Bronchial epithelial cell (primary cell): ENCODE data around the gene PPAT. TPM values are rescaled to one million over a fixed set of nuclear protein-coding genes. Genes with fewer than 3 reads are reported as not detected.
A peak's percentile ranks its signal among the peaks of the same experiment; 100 is the strongest.

ENCODE experiments used
- DNase-seq: peaks from one replicate; pipeline ENCODE4 v3.0.0-alpha.2; 2010; ENCODE audit warnings: low read depth
- FAIRE-seq: peaks from 2 replicates; lab custom pipeline; 2011; peaks lifted over from hg19 to GRCh38; lab: Jason Lieb, UNC
- H3K27me3 ChIP-seq: 2 replicates; pipeline ENCODE4 v1.5.1; 2011; ENCODE audit warnings: low read length; ENCODE audit not compliant: control insufficient read depth, insufficient read depth
- H3K36me3 ChIP-seq: 2 replicates; pipeline ENCODE4 v1.5.1; 2011; ENCODE audit warnings: low read length; ENCODE audit not compliant: control insufficient read depth, insufficient read depth
- H3K4me3 ChIP-seq: 2 replicates; pipeline ENCODE4 v1.5.1; 2011; ENCODE audit warnings: mild to moderate bottlenecking, low read depth, low read length, control low read depth
- CTCF ChIP-seq: IDR thresholded peaks from 2 replicates; pipeline ENCODE4 v1.5.1; 2011; ENCODE audit warnings: mild to moderate bottlenecking, moderate library complexity, low read length, control low read depth, inconsistent platforms; ENCODE audit not compliant: insufficient read depth, severe bottlenecking
- total RNA-seq: library from RNA; depleted of rRNA; stranded (reverse); fragments of >200 nt; gene quantifications from 2 replicates; pipeline ENCODE4 v1.2.1, GENCODE V29; 2014

PPAT gene
- total RNA-seq, 1 donor from 2014 or later, result 33.2 TPM

DNA sequence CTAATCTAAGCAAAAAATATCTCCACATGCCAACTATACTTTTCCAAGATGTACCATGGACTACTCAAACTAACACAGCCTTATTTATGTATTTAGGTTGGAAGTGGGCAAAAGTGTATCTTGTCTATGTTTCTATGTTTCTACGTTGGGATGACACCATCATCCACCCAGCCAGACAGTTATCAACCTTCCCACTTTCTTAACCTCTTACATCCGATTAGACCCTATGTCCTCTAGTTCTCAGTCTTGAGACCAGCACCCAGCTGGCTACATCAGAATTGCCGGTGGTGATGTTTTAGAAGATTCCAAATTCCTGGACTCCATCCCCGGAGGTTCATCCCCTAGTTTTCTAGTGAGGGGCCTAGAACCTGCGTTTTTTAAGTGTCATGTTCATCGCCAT lies 47.1 kb downstream of the PPAT start:
- Histone ChIP-seq H3K4me3 (peak overlapping the region; percentile 78), H3K36me3 (no peaks in the 10 kb centered on the region), H3K27me3 (no peaks in the 10 kb centered on the region)
- no peak for TF ChIP-seq CTCF
- DNase-seq, result no peak
- no peak for FAIRE-seq

- peak; percentile 84 for FAIRE-seq
- Histone ChIP-seq H3K27me3 (no peaks in the 10 kb centered on the region), H3K4me3 (peak within 1 kb of the TSS; percentile 78), H3K36me3 (no peaks in the 10 kb centered on the region)
- TF ChIP-seq CTCF, result no peak
- peak; percentile 91 for DNase-seq
Observed at GRCh38 chr4:56387023-56388001, 48.1 kb downstream of the PPAT start, which contains the start of gene AASDH. Gene AASDH, minus strand, starts transcription at chr4:56387491. Its CDS starts 3,192 bp downstream, at chr4:56384299.

DNA sequence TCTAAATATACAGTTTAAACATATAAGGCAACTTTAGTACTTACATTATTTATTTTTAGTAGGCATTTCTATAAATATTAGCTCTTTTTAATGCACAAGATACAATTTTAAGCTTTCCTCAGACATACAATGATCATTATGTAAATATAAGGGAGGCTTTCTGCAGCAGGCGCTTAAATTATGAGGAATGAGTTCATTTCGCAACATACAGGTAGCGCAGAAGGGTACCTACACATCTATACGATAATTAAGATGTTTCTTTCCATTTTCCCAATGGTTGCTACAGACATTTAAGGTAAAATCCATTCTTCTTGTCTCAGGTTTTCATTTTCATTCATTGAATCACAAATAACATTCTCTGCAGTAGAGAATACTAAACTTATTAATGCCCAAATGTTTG lies 49.3 kb downstream of the PPAT start:
- no peak for TF ChIP-seq CTCF
- Histone ChIP-seq H3K27me3 (no peaks in the 10 kb centered on the region), H3K4me3 (no peak overlapping the region), H3K36me3 (no peaks in the 10 kb centered on the region)
- FAIRE-seq (no peak), DNase-seq (no peak)

GRCh38 chr4:56375458-56375857 lies 60.0 kb downstream of the PPAT start:
- TF ChIP-seq CTCF, result no peak
- DNase-seq (no peak), FAIRE-seq (no peak)
- Histone ChIP-seq H3K4me3 (no peak overlapping the region), H3K36me3 (no peaks in the 10 kb centered on the region), H3K27me3 (no peaks in the 10 kb centered on the region)

DNA sequence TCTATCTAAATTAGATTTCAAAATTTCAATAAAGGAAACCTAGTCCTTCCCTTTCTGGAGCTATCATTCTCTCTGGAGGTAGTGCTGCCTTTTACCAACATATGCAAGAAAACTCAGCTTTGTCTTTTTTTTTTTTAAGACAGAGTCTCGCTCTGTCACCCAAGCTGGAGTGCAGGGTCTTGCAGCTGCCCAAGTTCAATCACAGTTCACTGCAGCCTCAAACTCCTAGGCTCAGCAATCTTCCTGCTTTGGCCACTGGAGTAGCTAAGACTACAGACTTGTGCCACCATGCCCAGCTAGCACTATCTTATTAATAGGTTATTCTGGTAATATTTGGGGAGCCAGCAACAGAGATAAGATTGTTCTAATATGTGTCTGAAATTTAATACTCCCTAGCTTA lies 60.5 kb downstream of the PPAT start:
- H3K36me3 ChIP-seq, result no peaks in the 10 kb centered on the region
- DNase-seq, result no peak
- H3K4me3 ChIP-seq, result no peak overlapping the region
- no peak for FAIRE-seq
- TF ChIP-seq CTCF, result no peak
- no peaks in the 10 kb centered on the region for H3K27me3 ChIP-seq
